HG03442 (cell line): ENCODE data around the gene NOM1.
A peak's percentile ranks its signal among the peaks of the same experiment; 100 is the strongest.

Experiments
- ATAC-seq: cut with Tn5 transposase; IDR thresholded peaks from one replicate; pipeline ENCODE4 v1.9.1; 2021; ENCODE audit warnings: mild to moderate bottlenecking, moderate library complexity; ENCODE audit not compliant: unreplicated experiment

Gene NOM1

DNA sequence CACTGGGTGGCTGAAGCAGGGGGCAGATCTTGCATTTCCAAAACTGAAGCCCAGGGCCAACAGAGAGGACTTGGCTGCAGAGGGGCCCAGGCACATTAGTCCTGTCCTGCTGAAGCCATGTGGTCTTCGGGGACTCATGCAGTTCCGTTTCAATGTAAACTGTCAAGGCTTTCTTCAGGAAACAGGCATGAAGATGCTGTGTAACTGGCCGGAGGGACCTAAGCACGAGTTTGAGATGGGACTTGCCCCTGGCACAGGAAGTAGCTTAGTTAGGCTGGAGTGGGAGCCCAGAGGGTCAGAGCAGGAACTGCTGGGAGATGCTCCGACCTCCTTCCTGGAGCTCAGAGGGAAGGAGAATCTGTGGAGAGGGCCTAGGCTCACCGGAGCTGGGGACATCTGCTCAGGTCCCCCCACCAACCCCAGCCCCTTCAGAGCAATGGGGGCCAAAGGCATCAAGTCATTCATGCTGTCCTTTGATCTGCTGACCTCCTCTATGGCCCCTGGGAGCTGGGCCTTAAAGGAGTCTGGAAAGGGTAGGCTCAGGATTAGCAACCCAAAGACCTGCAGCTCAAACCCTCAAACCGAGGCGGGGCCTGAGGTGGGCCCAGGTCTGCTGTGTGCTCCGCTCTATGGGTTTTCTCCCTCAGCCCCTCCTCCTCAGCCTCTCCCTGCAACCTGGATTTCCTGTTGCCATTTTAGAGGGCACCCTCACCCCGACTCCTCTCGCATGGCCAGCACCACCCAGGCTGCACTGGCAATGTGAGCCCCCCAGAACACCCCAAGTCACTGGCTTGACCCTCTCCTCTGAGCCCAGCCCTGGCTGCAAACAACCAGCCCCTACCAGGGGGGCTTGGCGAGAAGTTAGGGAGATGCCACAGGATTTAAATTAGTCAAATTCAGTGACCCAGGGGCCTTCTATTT, 65.4 kb downstream of the NOM1 start:
- no peak for ATAC-seq

GRCh38 chr7:157016024-157016351, 66.5 kb downstream of the NOM1 start:
- no peak for ATAC-seq

GRCh38 chr7:157016352-157017041, 67.0 kb downstream of the NOM1 start:
- peak; percentile 76 for ATAC-seq

DNA sequence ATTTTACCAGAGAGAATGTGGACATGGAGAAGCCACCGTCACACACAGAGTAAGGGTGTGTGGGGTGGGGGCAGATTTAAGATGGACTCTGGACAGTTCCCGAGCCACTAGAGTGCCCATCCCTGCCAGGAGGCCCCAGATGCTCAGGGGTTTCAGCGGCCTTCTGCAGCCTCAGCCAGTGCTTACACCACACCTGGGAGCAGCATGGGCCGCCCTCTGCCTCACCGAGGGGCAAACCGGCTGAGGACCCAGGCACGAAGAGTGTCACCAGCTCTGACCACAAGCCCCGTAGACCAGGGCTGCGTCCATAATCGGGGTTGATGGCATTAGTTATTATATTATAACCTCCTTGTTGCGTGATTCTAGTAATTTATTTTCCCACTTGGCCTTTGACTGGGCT, 67.6 kb downstream of the NOM1 start:
- ATAC-seq, result no peak

DNA sequence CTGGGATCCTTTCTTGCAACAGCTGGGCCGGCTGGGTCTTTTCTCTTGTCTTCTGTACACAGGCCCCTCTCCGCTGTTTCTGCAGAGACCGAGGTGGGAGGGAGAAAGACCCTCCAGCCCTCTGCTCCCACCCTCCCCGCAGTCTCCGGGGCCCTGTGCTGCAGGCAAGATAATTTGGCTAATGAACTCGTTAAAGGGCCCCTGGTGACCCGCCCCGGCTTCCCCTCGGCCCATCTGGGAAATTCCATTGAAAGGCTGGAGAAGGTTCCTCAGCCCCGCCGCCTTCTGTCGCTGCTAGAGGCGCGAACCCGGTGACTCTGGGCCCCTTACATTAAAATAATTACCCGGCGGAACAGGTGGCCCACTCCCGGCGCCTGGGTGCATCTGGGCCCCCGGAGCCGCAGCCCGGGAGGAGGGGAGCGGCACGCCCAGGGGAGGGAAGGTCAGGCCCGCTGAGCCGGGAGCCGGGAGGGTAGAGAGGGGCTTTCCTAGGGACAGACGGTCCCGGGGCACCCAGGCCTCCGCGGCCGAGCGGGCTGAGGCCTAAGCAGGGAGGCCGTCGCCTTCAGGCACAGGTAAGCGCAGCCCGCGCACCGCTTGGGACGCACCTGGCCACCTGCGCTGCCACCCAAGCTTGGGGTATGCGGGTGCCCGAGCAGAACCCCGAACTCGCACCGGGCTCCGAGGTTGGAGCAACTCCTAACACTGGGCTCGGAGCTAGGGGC, 68.3 kb downstream of the NOM1 start:
- ATAC-seq, result no peak

DNA sequence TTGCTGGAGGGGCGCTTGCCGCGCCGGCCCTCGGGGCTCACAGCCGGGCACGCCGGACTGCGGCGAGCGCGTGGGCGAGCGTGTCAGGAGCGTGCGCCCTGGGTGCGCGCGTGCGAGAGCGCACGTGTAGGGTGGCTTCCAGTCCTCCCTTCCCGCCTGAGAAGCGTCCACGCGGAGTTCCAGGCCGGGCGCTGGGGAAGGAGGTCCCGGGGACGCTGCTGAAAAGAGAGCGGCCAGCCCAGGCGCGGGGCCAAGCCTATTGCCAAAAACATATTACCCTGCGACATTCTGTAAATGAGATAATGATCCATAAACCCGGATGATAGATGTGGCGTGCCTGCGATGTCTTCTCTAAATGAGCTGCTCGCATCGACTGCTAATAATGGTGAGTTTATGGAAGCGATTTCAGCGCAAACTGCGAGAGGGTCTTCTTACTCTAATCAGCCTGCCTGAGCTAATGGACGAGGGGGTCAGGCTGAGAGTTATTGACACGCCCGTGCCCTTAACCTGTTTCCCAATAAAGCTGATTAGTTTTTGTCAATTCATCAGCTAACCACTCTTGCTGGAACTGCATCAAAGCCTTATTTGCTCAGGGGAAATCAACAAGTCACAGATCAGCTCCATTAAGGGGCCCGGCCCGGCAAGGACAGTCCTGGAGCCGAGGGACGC, 69.0 kb downstream of the NOM1 start:
- no peak for ATAC-seq

- ATAC-seq, result no peak
Measured at GRCh38 chr7:157018997-157019608, 69.6 kb downstream of the NOM1 start.

DNA sequence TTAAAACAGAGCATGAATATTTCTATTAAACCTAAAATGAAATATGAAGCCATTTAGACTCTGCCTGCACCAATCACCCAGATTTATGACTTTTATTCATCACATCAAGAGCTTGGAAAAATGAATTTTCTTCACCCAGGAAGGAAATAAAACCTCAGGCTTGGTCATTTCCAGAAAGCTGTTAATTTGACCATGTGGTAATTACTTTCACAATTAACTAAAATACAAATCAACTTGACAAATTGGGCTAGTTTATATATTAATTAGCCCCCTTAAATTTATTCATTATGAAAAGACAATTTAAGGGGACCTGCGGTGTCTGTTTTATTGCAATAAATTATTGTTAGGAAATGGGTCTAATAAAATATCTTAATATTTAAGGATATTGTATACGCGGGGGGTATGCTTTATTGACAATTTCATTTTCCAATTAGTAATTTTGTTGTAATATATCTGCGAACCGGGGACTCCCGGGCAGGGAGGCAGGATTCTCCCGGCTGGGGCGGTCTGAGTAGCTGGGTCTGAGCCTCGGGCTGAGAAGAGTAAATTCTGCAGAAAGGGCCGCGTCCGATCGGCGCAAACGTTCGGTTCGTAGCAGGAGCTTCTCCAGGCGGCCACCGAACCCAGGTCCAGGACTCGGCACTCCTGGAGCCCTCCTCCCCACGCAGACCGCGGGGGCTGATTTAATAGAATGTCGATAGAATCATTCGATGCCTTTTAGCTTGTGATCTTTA, 70.4 kb downstream of the NOM1 start:
- ATAC-seq, result no peak

DNA sequence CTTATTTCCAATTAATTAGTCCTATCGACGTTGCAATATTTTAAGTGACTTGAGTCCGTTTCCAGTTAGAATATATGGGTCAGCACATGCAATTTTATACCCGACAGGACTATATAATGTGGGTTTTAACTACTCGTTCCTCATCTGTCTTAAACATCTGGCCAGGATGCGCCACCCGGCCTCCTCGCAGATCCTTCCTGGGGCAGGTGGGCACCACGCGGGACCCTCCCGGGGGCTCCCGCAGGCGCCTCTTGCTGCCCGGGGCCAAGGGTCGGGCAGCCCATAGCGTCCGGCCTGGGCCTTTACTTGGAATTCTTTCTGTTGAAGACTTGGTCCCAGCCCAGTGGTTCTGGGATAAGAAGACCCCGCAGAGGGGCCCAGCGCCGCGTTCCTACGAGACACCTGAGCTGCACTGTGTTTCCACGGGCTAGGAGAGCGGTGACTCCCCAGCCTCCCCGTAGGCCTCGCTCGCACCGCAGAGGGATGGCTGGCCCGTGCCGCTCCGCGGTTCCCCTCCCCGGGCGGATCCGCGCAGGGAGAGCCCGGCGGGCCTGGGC, 71.1 kb downstream of the NOM1 start:
- ATAC-seq, result no peak

DNA sequence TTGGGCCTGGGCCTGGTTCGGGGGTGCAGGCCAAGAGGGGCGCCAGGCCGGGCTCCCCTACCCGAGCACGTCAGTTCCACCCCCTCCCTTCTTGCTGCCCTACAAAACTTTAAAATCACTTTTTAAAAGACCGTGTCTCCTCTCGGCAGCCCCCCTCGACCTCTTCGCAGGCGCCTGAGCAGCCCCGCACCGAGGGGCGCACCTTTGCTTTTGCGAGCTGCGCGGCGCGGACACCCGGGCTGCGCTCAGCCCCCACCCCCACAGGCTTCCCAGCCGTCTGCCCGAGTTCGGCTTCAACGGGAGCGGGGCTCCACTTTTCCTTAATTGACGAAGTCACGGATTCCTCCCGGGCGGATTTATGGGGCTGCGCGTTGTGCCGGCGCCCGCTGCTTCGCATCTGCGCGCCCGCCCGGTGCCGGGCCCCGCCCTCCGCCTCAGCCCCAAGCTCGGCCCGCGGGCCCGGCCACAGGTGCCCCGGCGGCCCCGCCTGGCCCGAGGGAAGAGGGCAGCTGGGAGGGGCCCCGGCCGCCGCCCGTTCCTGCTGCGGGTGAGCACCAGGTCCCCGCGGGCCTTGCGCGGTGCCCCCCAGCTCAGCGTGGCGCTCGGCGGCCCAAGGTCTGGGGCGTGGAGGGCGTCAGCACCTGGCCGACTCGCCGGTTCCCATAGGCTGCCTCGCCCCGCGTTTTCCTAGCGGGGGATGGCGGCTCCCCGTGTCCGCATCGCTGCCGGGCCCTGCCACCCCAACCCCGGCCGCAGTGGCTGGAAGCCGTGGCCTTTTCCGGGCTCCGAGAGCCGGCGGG, 71.8 kb downstream of the NOM1 start:
- no peak for ATAC-seq

GRCh38 chr7:157021871-157022680, 72.6 kb downstream of the NOM1 start:
- no peak for ATAC-seq
